HG03196 (cell line): ENCODE results near the gene CNEP1R1.

Experiments used
- ATAC-seq: cut with Tn5 transposase; IDR thresholded peaks from one replicate; pipeline ENCODE4 v1.9.1; 2021; ENCODE audit not compliant: unreplicated experiment

The CNEP1R1 gene

GRCh38 chr16:50059669-50060068, 34.6 kb downstream of the CNEP1R1 start:
- no peak for ATAC-seq

DNA sequence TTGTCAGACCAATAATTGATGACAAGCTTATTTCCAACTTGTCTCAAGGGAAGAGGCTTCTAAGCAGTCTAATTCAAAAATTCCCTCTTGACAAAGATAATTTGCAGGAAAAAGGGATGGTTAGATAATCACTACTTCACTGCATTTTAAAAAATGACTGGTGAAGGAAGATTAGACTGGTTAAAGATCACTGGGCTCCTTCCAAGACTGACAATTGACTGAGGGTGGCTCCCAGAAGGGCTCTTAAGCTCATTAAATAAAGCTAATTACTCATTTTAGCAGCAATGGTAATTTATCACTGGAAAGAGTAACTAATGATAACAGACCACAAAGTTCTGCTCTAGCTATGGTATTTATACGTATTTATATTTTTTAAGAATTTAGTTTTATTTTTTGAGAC, 36.3 kb downstream of the CNEP1R1 start:
- no peak for ATAC-seq

DNA sequence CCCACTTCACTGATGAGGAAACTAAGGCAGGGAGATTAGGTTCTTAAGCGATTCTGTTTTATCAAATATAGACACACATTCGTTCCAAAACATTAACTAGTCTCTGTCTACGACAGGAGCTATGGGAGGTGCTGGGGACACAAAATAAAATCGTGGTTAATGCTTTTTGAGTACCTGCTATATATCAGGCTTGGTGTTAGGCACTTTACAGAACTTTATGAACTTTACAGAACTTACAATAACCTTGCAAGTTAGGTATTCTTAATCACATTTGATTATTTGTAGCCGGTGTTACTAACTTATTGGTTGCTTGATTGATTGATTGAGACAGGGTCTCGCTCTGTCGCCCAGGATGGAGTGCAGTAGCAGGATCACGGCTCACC, 40.2 kb downstream of the CNEP1R1 start:
- ATAC-seq = no peak

GRCh38 chr16:50065624-50066481, 40.8 kb downstream of the CNEP1R1 start, which contains the start of gene HEATR3:
Gene HEATR3, plus strand, starts transcription at chr16:50065970. Its CDS starts 162 bp downstream, at chr16:50066132.
- ATAC-seq = peak; percentile 74

GRCh38 chr16:50066482-50067289, 41.7 kb downstream of the CNEP1R1 start:
- ATAC-seq = no peak

GRCh38 chr16:50067290-50067853, 42.3 kb downstream of the CNEP1R1 start:
- no peak for ATAC-seq

- ATAC-seq = no peak
Measured at GRCh38 chr16:50068550-50068949, 43.5 kb downstream of the CNEP1R1 start.

GRCh38 chr16:50069060-50069459, 44.0 kb downstream of the CNEP1R1 start:
- no peak for ATAC-seq

- ATAC-seq = no peak
Measured at GRCh38 chr16:50071075-50071671, 46.1 kb downstream of the CNEP1R1 start.

- no peak for ATAC-seq
Measured at GRCh38 chr16:50072730-50073129, 47.7 kb downstream of the CNEP1R1 start.

DNA sequence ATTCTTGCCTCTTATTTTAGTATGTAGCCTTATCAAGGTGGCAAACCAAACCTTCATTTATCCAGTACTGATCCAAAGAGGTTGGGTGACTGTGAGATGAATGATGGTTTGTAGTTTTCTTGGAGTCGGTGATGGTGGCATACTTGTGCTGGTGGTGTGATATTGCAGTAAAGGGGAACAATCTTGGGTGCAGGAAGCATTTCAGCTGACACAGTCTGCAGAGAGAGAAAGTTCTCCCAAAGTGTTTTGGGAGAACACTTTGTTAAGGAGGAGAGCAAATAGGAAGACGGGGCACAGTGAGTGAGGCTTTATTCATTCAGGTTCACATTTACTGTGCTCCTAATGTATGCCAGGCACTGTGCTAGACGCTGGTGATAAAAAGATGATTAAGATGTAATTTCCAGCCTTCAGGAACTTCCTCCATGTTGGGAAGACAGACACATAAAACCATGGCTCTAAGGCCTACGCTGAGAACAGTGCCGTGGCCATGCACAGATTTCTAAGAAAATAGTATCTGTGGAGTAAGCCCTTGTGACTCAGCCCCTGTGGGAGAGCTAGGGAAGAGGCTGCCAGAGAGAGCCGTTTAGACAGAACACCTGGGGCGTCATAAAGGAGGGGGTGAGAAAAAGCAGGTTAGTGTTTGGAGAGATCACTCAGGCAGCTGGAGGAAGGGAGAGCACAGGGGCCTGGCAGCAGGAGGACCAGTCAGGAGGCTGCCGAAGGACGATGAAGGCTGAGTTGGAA, 54.5 kb downstream of the CNEP1R1 start:
- ATAC-seq = no peak

DNA sequence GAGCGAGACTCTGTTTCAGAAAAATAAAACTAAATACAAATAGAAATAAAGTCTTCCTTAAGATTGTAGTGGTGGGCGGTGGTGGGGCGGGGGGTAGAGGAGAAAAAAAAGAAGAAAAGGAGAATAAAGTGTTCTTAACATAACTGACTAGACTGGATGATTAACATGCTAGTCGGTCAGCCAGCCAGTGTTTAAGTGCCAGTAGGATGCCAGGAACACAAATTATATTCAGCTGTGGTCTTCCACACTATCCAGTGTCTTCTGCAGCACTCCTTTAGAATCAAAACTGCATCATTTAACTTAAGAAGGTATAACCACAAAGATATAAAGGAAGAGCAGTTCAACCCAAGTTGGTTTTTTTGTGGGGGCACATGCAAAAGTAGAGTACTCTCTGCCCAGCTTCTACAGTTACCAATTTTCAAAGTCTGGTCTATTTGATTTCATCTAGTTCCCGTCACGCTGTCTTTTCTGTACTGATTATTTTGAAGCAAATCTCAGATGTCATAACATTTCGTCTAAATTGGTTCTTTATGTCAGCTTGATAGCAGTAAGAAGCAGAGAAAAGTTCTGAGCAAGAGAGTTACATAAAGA, 56.5 kb downstream of the CNEP1R1 start:
- ATAC-seq = no peak

GRCh38 chr16:50083996-50084395, 59.0 kb downstream of the CNEP1R1 start:
- no peak for ATAC-seq

DNA sequence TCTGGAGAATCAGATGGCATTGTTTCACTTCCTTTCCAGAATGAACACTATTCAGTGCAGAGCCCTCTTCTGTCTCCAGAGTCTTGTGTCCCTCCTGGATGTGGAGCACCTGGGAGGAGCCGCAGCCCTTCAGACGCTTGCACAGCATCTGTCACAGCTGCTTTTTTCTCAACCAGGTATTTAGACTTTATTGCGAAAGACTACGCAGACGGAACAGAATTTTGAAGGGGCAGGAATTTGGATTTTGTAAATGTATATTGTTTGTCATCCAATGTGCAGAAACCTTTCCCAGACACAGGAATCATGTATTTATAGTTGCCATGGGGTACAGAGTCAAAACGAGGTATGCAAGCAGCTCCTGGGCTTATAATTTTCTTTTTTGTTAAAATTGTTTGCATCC, 61.2 kb downstream of the CNEP1R1 start:
- ATAC-seq = no peak
